Stimulated activated CD4-positive, alpha-beta T cell treated with anti-CD3 and anti-CD28 coated beads, TNF-alpha, amount 100 ng/mL, for 1 hour (primary cell): ENCODE measurements around the gene GALNT2.

Source experiments
- DNase-seq, 3 donors: peaks; one replicate each; pipeline ENCODE4 v3.0.0-alpha.2; 2020; ENCODE audit warnings: low read depth in 3 of 3, low spot score in 1 of 3

Gene GALNT2

GRCh38 chr1:230070321-230071208, 3.5 kb downstream of the GALNT2 start:
- DNase-seq = no peak

- DNase-seq = no peak
Measured at GRCh38 chr1:230071316-230071715, 4.3 kb downstream of the GALNT2 start.

GRCh38 chr1:230072296-230072695, 5.3 kb downstream of the GALNT2 start:
- DNase-seq = no peak

GRCh38 chr1:230072866-230073265, 5.8 kb downstream of the GALNT2 start:
- DNase-seq = no peak

GRCh38 chr1:230073371-230074035, 6.5 kb downstream of the GALNT2 start:
- DNase-seq = no peak

- DNase-seq = no peak
Measured at GRCh38 chr1:230074270-230074669, 7.2 kb downstream of the GALNT2 start.

GRCh38 chr1:230074762-230075161, 7.7 kb downstream of the GALNT2 start:
- no peak for DNase-seq

- DNase-seq = no peak
Measured at GRCh38 chr1:230076121-230076520, 9.1 kb downstream of the GALNT2 start.

GRCh38 chr1:230077011-230077410, 10.0 kb downstream of the GALNT2 start:
- no peak for DNase-seq

- no peak for DNase-seq
Measured at GRCh38 chr1:230077436-230078213, 10.6 kb downstream of the GALNT2 start.

- DNase-seq = no peak
Measured at GRCh38 chr1:230079199-230080024, 12.4 kb downstream of the GALNT2 start.

- DNase-seq = no peak
Measured at GRCh38 chr1:230080822-230081221, 13.8 kb downstream of the GALNT2 start.

- no peak for DNase-seq
Measured at GRCh38 chr1:230081751-230082150, 14.7 kb downstream of the GALNT2 start.

- DNase-seq = no peak
Measured at GRCh38 chr1:230082211-230082610, 15.2 kb downstream of the GALNT2 start.

- DNase-seq = no peak
Measured at GRCh38 chr1:230083053-230083452, 16.0 kb downstream of the GALNT2 start.

GRCh38 chr1:230083746-230084407, 16.8 kb downstream of the GALNT2 start:
- DNase-seq = no peak

GRCh38 chr1:230084408-230085177, 17.6 kb downstream of the GALNT2 start:
- DNase-seq = peak in 1 of 3 donors; percentile 27

GRCh38 chr1:230085178-230085515, 18.1 kb downstream of the GALNT2 start:
- no peak for DNase-seq

GRCh38 chr1:230086151-230086550, 19.1 kb downstream of the GALNT2 start:
- no peak for DNase-seq
